B cell (primary cell): ENCODE data around the gene MOB3B. TPM values are rescaled to one million over a fixed set of nuclear protein-coding genes. Genes with fewer than 3 reads are reported as not detected.
A peak's percentile ranks its signal among the peaks of the same experiment; 100 is the strongest.

Experiments
- ATAC-seq: fragments of 200-7000 bp; cut with Tn5 transposase; one replicate; pipeline ENCODE4 v1.10.0; 2021; ENCODE audit warnings: low read depth, mild to moderate bottlenecking, moderate number of reproducible peaks, moderate library complexity
- CTCF ChIA-PET: fragments of 350-600 bp; sonication (Branson Sonifier 250); formaldehyde crosslinking; loops from one replicate; lab custom pipeline; 2021; ENCODE audit warnings: antibody characterized with exemption, inconsistent platforms; lab: Charles Lee
- POLR2A ChIA-PET: fragments of 350-600 bp; sonication (Branson Sonifier 250); formaldehyde crosslinking; loops from one replicate; lab custom pipeline; 2021; ENCODE audit warnings: antibody characterized with exemption; lab: Charles Lee
- DNase-seq: peaks from one replicate; pipeline ENCODE4 v3.0.0; 2013
- H2AFZ ChIP-seq: 2 replicates; pipeline ENCODE4 v1.6.1; 2012; ENCODE audit warnings: mild to moderate bottlenecking, low read depth, low read length; ENCODE audit not compliant: insufficient read depth, poor library complexity, severe bottlenecking
- H3K27ac ChIP-seq, 2 donors: 1 replicate in 1 of 2; 2 replicates in 1 of 2; pipeline ENCODE4 v1.5.1; 2012 to 2013; ENCODE audit warnings: low read length in 2 of 2, mild to moderate bottlenecking in 2 of 2, moderate library complexity in 1 of 2
- H3K27me3 ChIP-seq, 4 experiments: fragments of 200-600 bp in 1 of 4; sonication (generic) in 1 of 4; replicated peaks in 1 of 4; 1 replicate in 2 of 4; 2 replicates in 2 of 4; pipeline versions ENCODE4 v1.6.1 to v1.7.0; 2013 to 2016; ENCODE audit warnings: low read length in 3 of 4, mild to moderate bottlenecking in 2 of 4, mixed read lengths in 1 of 4, moderate library complexity in 1 of 4; ENCODE audit not compliant: insufficient read depth in 4 of 4, control insufficient read depth in 3 of 4; ENCODE audit errors: control extremely low read depth in 1 of 4
- H3K36me3 ChIP-seq, 2 experiments: replicated peaks in 1 of 2; 1 replicate in 1 of 2; 2 replicates in 1 of 2; pipeline versions ENCODE4 v1.6.1 to v1.7.1; 2013; ENCODE audit warnings: low read length in 1 of 2; ENCODE audit not compliant: insufficient read depth in 2 of 2, control insufficient read depth in 1 of 2; ENCODE audit errors: control extremely low read depth in 1 of 2, extremely low read depth in 1 of 2
- H3K4me1 ChIP-seq, 2 donors: fragments of 200-600 bp in 1 of 2; sonication (generic) in 1 of 2; 1 replicate in 1 of 2; 2 replicates in 1 of 2; pipeline versions ENCODE4 v1.5.1 to v1.6.1; 2013 to 2017; ENCODE audit warnings: low read length in 2 of 2; ENCODE audit not compliant: control insufficient read depth in 2 of 2, insufficient read depth in 2 of 2
- H3K4me2 ChIP-seq: replicated peaks from 2 replicates; pipeline ENCODE3; 2012; ENCODE audit warnings: mild to moderate bottlenecking, low read depth, low read length; ENCODE audit not compliant: poor library complexity, severe bottlenecking
- H3K4me3 ChIP-seq, 5 experiments: fragments of 200-600 bp in 1 of 5; sonication (generic) in 1 of 5; 1 replicate in 3 of 5; 2 replicates in 2 of 5; pipeline versions ENCODE4 v1.5.1 to v1.7.0; 2011 to 2016; ENCODE audit warnings: low read length in 4 of 5, mild to moderate bottlenecking in 4 of 5, low read depth in 2 of 5, control low read depth in 1 of 5, moderate library complexity in 1 of 5; ENCODE audit not compliant: insufficient read depth in 1 of 5; ENCODE audit errors: control extremely low read depth in 1 of 5, extremely low read depth in 1 of 5
- H3K79me2 ChIP-seq: fragments of 200-600 bp; sonication (generic); one replicate; pipeline ENCODE4 v1.6.0; 2016; ENCODE audit warnings: low read length; ENCODE audit not compliant: control insufficient read depth, insufficient read depth
- H3K9ac ChIP-seq: fragments of 200-600 bp; sonication (generic); 2 replicates; pipeline ENCODE4 v1.6.1; 2017; ENCODE audit warnings: mild to moderate bottlenecking, low read length, moderate library complexity
- H3K9me3 ChIP-seq, 3 donors: one replicate each; pipeline versions ENCODE4 v1.6.1 to v1.7.1; 2013; ENCODE audit warnings: low read length in 2 of 3; ENCODE audit not compliant: control insufficient read depth in 2 of 3, insufficient read depth in 1 of 3; ENCODE audit errors: control extremely low read depth in 1 of 3
- H4K20me1 ChIP-seq: 2 replicates; pipeline ENCODE4 v1.6.0; 2012; ENCODE audit warnings: mild to moderate bottlenecking, low read length; ENCODE audit not compliant: insufficient read depth, control insufficient read depth, poor library complexity, severe bottlenecking
- H3K27ac Mint-ChIP-seq: one replicate; pipeline ENCODE4 v1.8.0; 2021; ENCODE audit warnings: mixed read lengths
- H3K27me3 Mint-ChIP-seq: one replicate; pipeline ENCODE4 v1.8.0; 2021; ENCODE audit warnings: mixed read lengths
- H3K4me1 Mint-ChIP-seq: one replicate; pipeline ENCODE4 v1.8.0; 2021; ENCODE audit warnings: mixed read lengths
- H3K4me3 Mint-ChIP-seq: one replicate; pipeline ENCODE4 v1.8.0; 2021; ENCODE audit warnings: mixed read lengths
- H3K9me3 Mint-ChIP-seq: one replicate; pipeline ENCODE4 v1.8.0; 2022; ENCODE audit warnings: mixed read lengths; ENCODE audit not compliant: insufficient read depth
- CTCF ChIP-seq: fragments of 200-600 bp; IDR thresholded peaks from one replicate; pipeline ENCODE4 v1.8.0; 2022; ENCODE audit warnings: antibody characterized with exemption, mild to moderate bottlenecking
- EZH2 ChIP-seq: IDR thresholded peaks from 2 replicates; pipeline ENCODE4 v1.6.1; 2012; ENCODE audit warnings: borderline replicate concordance, low read depth, mild to moderate bottlenecking, moderate library complexity, low read length; ENCODE audit not compliant: insufficient read depth, poor library complexity, severe bottlenecking
- WGBS: methylation state at CpG from one replicate; pipeline ENCODE4 v1.1.5; 2013; ENCODE audit warnings: missing lambda C conversion rate; ENCODE audit not compliant: insufficient coverage; 5-methylcytosine and 5-hydroxymethylcytosine counted together
- intact Hi-C: fragments of 100-400 bp; cut with micrococcal nuclease; formaldehyde crosslinking; loops from one replicate; pipeline ENCODE4 v1.10.0; 2022
- polyA plus RNA-seq: library from polyadenylated mRNA; depleted of rRNA; stranded (reverse); fragments of >200 nt; gene quantifications from 2 replicates; pipeline ENCODE4 v1.2.3, GENCODE V29; 2012
- total RNA-seq, 2 donors: library from RNA; stranded (reverse); fragments of 120-200 nt in 1 of 2; gene quantifications; 1 replicate in 1 of 2; 2 replicates in 1 of 2; pipeline versions ENCODE4 v1.2.3 to v1.2.4, GENCODE V29; 2013 to 2022

The MOB3B gene
- total and polyA plus RNA-seq, 2 donors (not counting 1 experiment from before 2014, with no cell fraction given) = 7.3 to 7.9 TPM

- Mint-ChIP-seq H3K27me3 (no peaks in the 10 kb centered on the region), H3K4me3 (peak overlapping the region; percentile 24), H3K9me3 (no peaks in the 10 kb centered on the region), H3K4me1 (peaks cover 42% of the 10 kb centered on the region), H3K27ac (no peak overlapping the region)
- no peak overlapping the region for H3K4me3 ChIP-seq
- H2AFZ ChIP-seq = no peak overlapping the region
- TF ChIP-seq CTCF (no peak), EZH2 (no peak)
- 100% methylated on average over 1 of the region's 4 CpGs for WGBS
- ATAC-seq (no peak), DNase-seq (no peak)
- no peak overlapping the region for H3K27ac ChIP-seq
- no peak overlapping the region for H3K9ac ChIP-seq
- H4K20me1 ChIP-seq = no peaks in the 10 kb centered on the region
- H3K9me3 ChIP-seq = no peaks in the 10 kb centered on the region
- intact Hi-C loops = no loop called here
- ChIA-PET CTCF (interaction anchor here (0.9 to 17.3 kb wide), 13 partner anchors 7 to 197 kb away, joined by 4 to 395 read pairs (median 18); no protein-coding TSS in a partner anchor), POLR2A (interaction anchor here (2.1 kb wide), 1 partner anchor 198 kb away, joined by 12 read pairs; no protein-coding TSS in a partner anchor)
- H3K79me2 ChIP-seq = peaks cover 32% of the 10 kb centered on the region
- H3K4me1 ChIP-seq = peaks cover 27 to 29% of the 10 kb centered on the region in 2 donors
- H3K4me2 ChIP-seq = no peak overlapping the region
- H3K36me3 ChIP-seq = no peaks in the 10 kb centered on the region
- H3K27me3 ChIP-seq = no peaks in the 10 kb centered on the region
Observed at GRCh38 chr9:27530915-27531755, 1.5 kb upstream of the MOB3B start.
